Measurements from ENCODE around the gene PLXDC2.

Gene PLXDC2

DNA sequence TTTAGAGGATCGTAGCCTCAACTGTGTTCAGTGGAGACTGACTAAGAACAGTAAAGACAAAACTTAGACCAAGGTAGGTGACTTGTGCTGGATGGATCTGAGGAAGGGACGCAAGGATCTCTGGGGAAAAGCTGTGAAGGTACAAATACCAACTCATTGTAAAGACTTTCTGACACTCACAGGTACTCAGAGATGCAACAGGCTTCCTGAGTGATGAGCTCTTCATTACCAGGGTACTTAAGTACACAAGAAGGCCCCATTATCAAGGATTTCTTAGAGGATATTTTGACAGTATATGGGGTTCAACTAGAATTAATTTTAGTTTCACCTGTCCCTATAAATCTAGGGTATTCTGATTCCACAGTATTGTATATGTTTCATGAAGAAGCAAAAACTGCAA, 440.7 kb downstream of the PLXDC2 start:
- CTCF ChIA-PET, result no interaction called here
- POLR2A ChIA-PET, result no interaction called here
- DNase-seq (ENCODE audit: extremely low spot score), result no peak
- TF ChIP-seq, protein P1, sequence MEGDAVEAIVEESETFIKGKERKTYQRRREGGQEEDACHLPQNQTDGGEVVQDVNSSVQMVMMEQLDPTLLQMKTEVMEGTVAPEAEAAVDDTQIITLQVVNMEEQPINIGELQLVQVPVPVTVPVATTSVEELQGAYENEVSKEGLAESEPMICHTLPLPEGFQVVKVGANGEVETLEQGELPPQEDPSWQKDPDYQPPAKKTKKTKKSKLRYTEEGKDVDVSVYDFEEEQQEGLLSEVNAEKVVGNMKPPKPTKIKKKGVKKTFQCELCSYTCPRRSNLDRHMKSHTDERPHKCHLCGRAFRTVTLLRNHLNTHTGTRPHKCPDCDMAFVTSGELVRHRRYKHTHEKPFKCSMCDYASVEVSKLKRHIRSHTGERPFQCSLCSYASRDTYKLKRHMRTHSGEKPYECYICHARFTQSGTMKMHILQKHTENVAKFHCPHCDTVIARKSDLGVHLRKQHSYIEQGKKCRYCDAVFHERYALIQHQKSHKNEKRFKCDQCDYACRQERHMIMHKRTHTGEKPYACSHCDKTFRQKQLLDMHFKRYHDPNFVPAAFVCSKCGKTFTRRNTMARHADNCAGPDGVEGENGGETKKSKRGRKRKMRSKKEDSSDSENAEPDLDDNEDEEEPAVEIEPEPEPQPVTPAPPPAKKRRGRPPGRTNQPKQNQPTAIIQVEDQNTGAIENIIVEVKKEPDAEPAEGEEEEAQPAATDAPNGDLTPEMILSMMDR (IDR thresholded peaks at IDR 0.05; ENCODE audit: control extremely low read depth, extremely low read depth, low read depth, missing control alignments), result no peak

DNA sequence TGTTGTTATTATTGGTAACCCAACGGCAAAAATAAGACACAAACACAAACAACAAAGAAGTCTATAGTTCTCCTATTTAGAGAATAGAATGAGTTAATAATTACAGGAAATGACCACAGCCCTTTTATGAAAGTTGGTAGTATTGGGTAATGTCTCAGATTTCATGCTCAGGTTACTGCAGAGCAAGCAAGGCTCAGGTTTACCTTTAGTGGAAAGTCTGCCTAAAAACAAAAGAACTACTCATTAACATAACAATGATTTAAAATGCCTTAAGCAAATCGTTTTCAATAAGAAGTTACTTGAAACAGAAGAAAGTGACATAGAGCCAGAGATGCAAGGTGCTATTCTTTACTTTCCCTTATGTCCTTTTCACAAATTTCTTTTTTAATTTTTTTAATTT, 441.2 kb downstream of the PLXDC2 start:
- ChIA-PET POLR2A (no interaction called here), CTCF (no interaction called here)
- no peak for DNase-seq (ENCODE audit: extremely low spot score)
- TF ChIP-seq, protein P1 (IDR thresholded peaks at IDR 0.05; ENCODE audit: control extremely low read depth, extremely low read depth, low read depth, missing control alignments), result no peak

DNA sequence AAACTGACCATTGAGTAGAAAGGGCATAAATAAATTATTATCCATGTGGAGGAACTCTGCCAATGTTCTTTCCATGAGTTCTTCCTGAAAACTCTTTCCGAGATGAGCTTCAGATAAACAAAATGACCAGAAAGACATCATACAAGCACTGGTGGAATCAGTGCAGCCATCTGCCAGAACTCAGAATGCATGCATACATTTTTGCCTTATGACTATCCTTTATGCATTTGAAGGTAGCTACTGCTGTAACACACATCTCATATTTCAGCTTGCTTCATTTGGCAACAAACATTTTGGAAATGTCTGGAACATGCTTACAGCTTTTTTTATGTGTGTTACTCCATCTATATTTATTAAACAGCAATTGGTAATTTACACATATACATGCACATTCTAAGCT, 448.9 kb downstream of the PLXDC2 start:
- ChIA-PET CTCF (no interaction called here), POLR2A (no interaction called here)
- TF ChIP-seq, protein P1 (IDR thresholded peaks at IDR 0.05; ENCODE audit: control extremely low read depth, extremely low read depth, low read depth, missing control alignments), result no peak
- DNase-seq (ENCODE audit: extremely low spot score), result no peak

DNA sequence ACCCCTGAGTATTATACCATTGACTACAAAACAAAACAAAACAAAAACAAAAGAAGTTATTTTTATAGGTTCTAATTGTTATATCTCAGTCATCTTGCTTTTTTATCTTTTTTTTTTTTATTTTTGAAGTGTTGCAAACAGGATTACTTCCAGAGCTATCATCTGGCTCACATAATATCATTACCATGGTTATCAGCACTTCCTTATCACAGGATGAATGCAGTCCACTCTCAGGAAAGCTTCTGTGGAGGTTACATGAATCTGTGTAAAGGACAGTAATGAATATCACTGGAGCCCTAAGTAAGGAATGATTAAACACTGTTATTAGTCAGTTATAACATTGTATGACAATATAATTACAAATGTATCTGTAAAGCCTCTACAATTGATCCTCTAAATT, 451.5 kb downstream of the PLXDC2 start:
- DNase-seq (ENCODE audit: extremely low spot score), result no peak
- TF ChIP-seq, protein P1 (IDR thresholded peaks at IDR 0.05; ENCODE audit: control extremely low read depth, extremely low read depth, low read depth, missing control alignments), result no peak
- CTCF ChIA-PET, result interaction anchor here (2.2 kb wide), 1 partner anchor 11 kb away, joined by 5 read pairs; no protein-coding TSS in a partner anchor
- POLR2A ChIA-PET, result no interaction called here

DNA sequence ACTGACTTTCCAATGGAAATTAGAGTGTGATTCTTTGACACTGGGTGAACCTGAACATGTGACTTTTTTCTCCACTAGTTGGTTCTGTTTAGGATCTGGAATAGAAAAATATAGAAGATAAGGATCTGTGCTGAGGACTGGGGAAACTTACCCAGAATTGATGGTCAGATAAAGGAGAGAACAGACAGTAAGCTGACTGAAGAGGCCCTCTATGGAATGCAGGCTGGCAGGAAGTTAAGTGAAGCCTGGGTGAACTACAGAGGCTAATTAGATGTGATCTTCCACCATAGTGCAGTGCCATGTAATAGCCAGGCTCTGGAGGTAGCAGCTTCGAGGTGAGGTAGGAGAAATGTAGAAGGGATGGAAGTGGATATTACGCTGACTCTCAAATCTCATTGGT, 455.3 kb downstream of the PLXDC2 start:
- TF ChIP-seq, protein P1 (IDR thresholded peaks at IDR 0.05; ENCODE audit: control extremely low read depth, extremely low read depth, low read depth, missing control alignments), result no peak
- ChIA-PET CTCF (no interaction called here), POLR2A (no interaction called here)
- no peak for DNase-seq (ENCODE audit: extremely low spot score)

DNA sequence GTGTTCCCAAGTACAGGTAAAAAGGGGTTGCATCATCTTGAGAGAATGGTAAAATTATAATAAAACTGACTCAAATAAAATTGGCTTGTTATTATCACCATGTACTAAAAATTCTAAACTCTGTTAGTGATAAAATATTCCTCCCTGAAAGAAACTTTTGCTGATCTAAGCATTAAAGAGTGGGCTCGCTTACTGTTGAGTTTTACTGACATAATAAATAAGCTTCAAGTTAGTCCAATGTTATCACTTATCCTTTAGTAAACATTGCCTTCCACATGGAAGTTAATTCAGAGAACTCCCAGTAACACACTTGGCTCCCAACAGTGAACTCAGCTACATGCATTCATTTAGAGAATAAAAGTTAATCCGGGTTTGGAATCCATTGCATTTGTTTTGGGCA, 456.4 kb downstream of the PLXDC2 start:
- CTCF ChIA-PET, result no interaction called here
- TF ChIP-seq, protein P1 (IDR thresholded peaks at IDR 0.05; ENCODE audit: control extremely low read depth, extremely low read depth, low read depth, missing control alignments), result no peak
- POLR2A ChIA-PET, result no interaction called here
- no peak for DNase-seq (ENCODE audit: extremely low spot score)

DNA sequence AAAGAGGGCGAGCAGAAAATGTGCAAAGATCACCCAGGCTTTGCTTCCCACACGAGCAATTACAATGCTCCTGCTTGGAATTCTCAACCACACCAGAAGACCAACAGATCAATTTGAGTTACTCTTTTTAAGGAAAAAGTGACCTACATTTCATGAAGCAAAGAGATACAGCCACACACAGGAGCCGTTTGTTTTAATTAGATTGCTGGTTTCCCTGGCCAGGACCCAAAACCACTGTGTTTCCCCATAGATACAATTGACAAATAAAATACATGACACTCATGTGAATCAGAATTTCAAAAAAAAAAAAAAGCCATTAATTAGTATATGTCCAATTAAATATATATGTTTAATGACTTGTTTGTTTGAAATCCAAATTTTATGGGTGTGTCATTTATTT, 458.3 kb downstream of the PLXDC2 start:
- ChIA-PET CTCF (no interaction called here), POLR2A (no interaction called here)
- TF ChIP-seq, protein P1 (IDR thresholded peaks at IDR 0.05; ENCODE audit: control extremely low read depth, extremely low read depth, low read depth, missing control alignments), result no peak
- no peak for DNase-seq (ENCODE audit: extremely low spot score)

Data from GM10248 (cell line).